ENCODE measurements around the gene EFL1.

Gene EFL1

GRCh38 chr15:82178061-82178460, 84.5 kb downstream of the EFL1 start:
- no peak overlapping the region for H3K4me3 ChIP-seq (ENCODE audit: low read length)
- DNase-seq (ENCODE audit: low read depth), result peak; percentile 84
- no peak for TF ChIP-seq CTCF (IDR thresholded peaks at IDR 0.05; ENCODE audit: insufficient read depth, low read depth, low read length, missing control alignments)

- H3K4me3 ChIP-seq (ENCODE audit: low read length), result no peak overlapping the region
- peak; percentile 67 for DNase-seq (ENCODE audit: low read depth)
- no peak for TF ChIP-seq CTCF (IDR thresholded peaks at IDR 0.05; ENCODE audit: insufficient read depth, low read depth, low read length, missing control alignments)
These were observed 85.1 kb downstream of the EFL1 start for GRCh38 chr15:82177291-82178010.

GRCh38 chr15:82176542-82176941, 86.0 kb downstream of the EFL1 start:
- no peak for TF ChIP-seq CTCF (IDR thresholded peaks at IDR 0.05; ENCODE audit: insufficient read depth, low read depth, low read length, missing control alignments)
- H3K4me3 ChIP-seq (ENCODE audit: low read length), result no peak overlapping the region
- peak; percentile 9 for DNase-seq (ENCODE audit: low read depth)

- no peak overlapping the region for H3K4me3 ChIP-seq (ENCODE audit: low read length)
- DNase-seq (ENCODE audit: low read depth), result no peak
- TF ChIP-seq CTCF (IDR thresholded peaks at IDR 0.05; ENCODE audit: insufficient read depth, low read depth, low read length, missing control alignments), result no peak
These were observed 87.9 kb downstream of the EFL1 start for GRCh38 chr15:82174471-82175235.

GRCh38 chr15:82173108-82173507, 89.4 kb downstream of the EFL1 start:
- no peak for TF ChIP-seq CTCF (IDR thresholded peaks at IDR 0.05; ENCODE audit: insufficient read depth, low read depth, low read length, missing control alignments)
- H3K4me3 ChIP-seq (ENCODE audit: low read length), result no peak overlapping the region
- no peak for DNase-seq (ENCODE audit: low read depth)

- H3K4me3 ChIP-seq (ENCODE audit: low read length), result no peak overlapping the region
- no peak for TF ChIP-seq CTCF (IDR thresholded peaks at IDR 0.05; ENCODE audit: insufficient read depth, low read depth, low read length, missing control alignments)
- DNase-seq (ENCODE audit: low read depth), result peak; percentile 68
These were observed 90.0 kb downstream of the EFL1 start for GRCh38 chr15:82172506-82172905.
